WTC11 (cell line): ENCODE results near the gene PRR23E. TPM values are rescaled to one million over a fixed set of nuclear protein-coding genes. Genes with fewer than 3 reads are reported as not detected.

ENCODE experiments used
- ATAC-seq: fragments of 200-7000 bp; cut with Tn5 transposase; 2 replicates; pipeline ENCODE4 v1.10.0; 2021; ENCODE audit warnings: mild to moderate bottlenecking, moderate library complexity
- CTCF ChIA-PET: fragments of 300-600 bp; sonication (Branson Sonifier 250); formaldehyde crosslinking; loops from one replicate; lab custom pipeline; 2021; ENCODE audit warnings: antibody characterized with exemption; lab: Charles Lee
- POLR2A ChIA-PET: fragments of 350-600 bp; sonication (Branson Sonifier 250); formaldehyde crosslinking; loops from one replicate; lab custom pipeline; 2021; ENCODE audit warnings: antibody characterized with exemption; lab: Charles Lee
- DNase-seq: peaks from one replicate; pipeline ENCODE4 v3.0.0; 2021; ENCODE audit warnings: low spot score
- H3K27ac Mint-ChIP-seq: 2 replicates; pipeline ENCODE4 v1.8.0; 2021; ENCODE audit warnings: mixed read lengths
- H3K27me3 Mint-ChIP-seq: 2 replicates; pipeline ENCODE4 v1.8.0; 2021; ENCODE audit warnings: low read depth, mild to moderate bottlenecking, moderate library complexity, mixed read lengths
- H3K36me3 Mint-ChIP-seq: 2 replicates; pipeline ENCODE4 v1.8.0; 2021; ENCODE audit warnings: mixed read lengths
- H3K4me1 Mint-ChIP-seq: 2 replicates; pipeline ENCODE4 v1.8.0; 2022; ENCODE audit warnings: mixed read lengths
- H3K4me3 Mint-ChIP-seq: 2 replicates; pipeline ENCODE4 v1.8.0; 2021; ENCODE audit warnings: mild to moderate bottlenecking, moderate library complexity, mixed read lengths
- H3K9me3 Mint-ChIP-seq: 2 replicates; pipeline ENCODE4 v1.8.0; 2021; ENCODE audit warnings: mixed read lengths
- AR ChIP-seq: fragments of 250-450 bp; sonication (Bioruptor Pico); IDR thresholded peaks from 2 replicates; pipeline ENCODE4 v1.9.0; 2021; ENCODE audit warnings: mild to moderate bottlenecking
- ATF2 ChIP-seq: sonication (generic); formaldehyde crosslinking; IDR thresholded peaks from 2 replicates; pipeline ENCODE4 v1.8.1; 2022; ENCODE audit warnings: low read depth, missing genetic modification reagents, borderline replicate concordance
- ATF6 ChIP-seq: sonication (generic); formaldehyde crosslinking; IDR thresholded peaks from 2 replicates; pipeline ENCODE4 v1.8.1; 2023; ENCODE audit warnings: mild to moderate bottlenecking, missing genetic modification reagents
- CDX4 ChIP-seq: fragments of 250-450 bp; sonication (Bioruptor Pico); IDR thresholded peaks from 2 replicates; pipeline ENCODE4 v1.9.0; 2021; ENCODE audit warnings: moderate library complexity, mild to moderate bottlenecking, inconsistent platforms, borderline replicate concordance
- E2F4 ChIP-seq: sonication (generic); formaldehyde crosslinking; IDR thresholded peaks from 2 replicates; pipeline ENCODE4 v1.8.1; 2022; ENCODE audit warnings: low read depth, mild to moderate bottlenecking, moderate library complexity, missing genetic modification reagents, borderline replicate concordance
- ELF4 ChIP-seq: sonication (generic); formaldehyde crosslinking; IDR thresholded peaks from 2 replicates; pipeline ENCODE4 v1.8.1; 2022; ENCODE audit warnings: low read depth, mild to moderate bottlenecking, moderate library complexity, missing genetic modification reagents
- ERG ChIP-seq: fragments of 250-450 bp; sonication (Bioruptor Pico); IDR thresholded peaks from 2 replicates; pipeline ENCODE4 v1.8.0; 2021; ENCODE audit warnings: mild to moderate bottlenecking
- FOXK1 ChIP-seq: sonication (generic); formaldehyde crosslinking; IDR thresholded peaks from 2 replicates; pipeline ENCODE4 v1.8.0; 2022; ENCODE audit warnings: mild to moderate bottlenecking, moderate library complexity, missing genetic modification reagents
- HMGXB4 ChIP-seq: sonication (generic); formaldehyde crosslinking; IDR thresholded peaks from 2 replicates; pipeline ENCODE4 v1.8.1; 2023; ENCODE audit warnings: mild to moderate bottlenecking, moderate library complexity, missing genetic modification reagents
- IRF1 ChIP-seq: sonication (generic); formaldehyde crosslinking; IDR thresholded peaks from 2 replicates; pipeline ENCODE4 v1.8.0; 2023; ENCODE audit warnings: missing genetic modification reagents
- MAX ChIP-seq: sonication (generic); formaldehyde crosslinking; IDR thresholded peaks from 2 replicates; pipeline ENCODE4 v1.8.0; 2022; ENCODE audit warnings: mild to moderate bottlenecking, missing genetic modification reagents
- MLX ChIP-seq: sonication (generic); formaldehyde crosslinking; IDR thresholded peaks from 2 replicates; pipeline ENCODE4 v1.8.1; 2023; ENCODE audit warnings: mild to moderate bottlenecking, missing genetic modification reagents, moderate library complexity
- MYBL2 ChIP-seq: sonication (generic); formaldehyde crosslinking; IDR thresholded peaks from 2 replicates; pipeline ENCODE4 v1.8.1; 2023; ENCODE audit warnings: mild to moderate bottlenecking, moderate library complexity, missing genetic modification reagents
- NR1H2 ChIP-seq: sonication (generic); formaldehyde crosslinking; IDR thresholded peaks from 2 replicates; pipeline ENCODE4 v1.9.0; 2021; ENCODE audit warnings: mild to moderate bottlenecking, moderate library complexity, missing genetic modification reagents
- NR2C2 ChIP-seq: sonication (generic); formaldehyde crosslinking; IDR thresholded peaks from 2 replicates; pipeline ENCODE4 v1.8.0; 2022; ENCODE audit warnings: mild to moderate bottlenecking, missing genetic modification reagents
- NR3C1 ChIP-seq: sonication (generic); formaldehyde crosslinking; conservative IDR thresholded peaks from 2 replicates; pipeline ENCODE4 v1.8.1; 2023; ENCODE audit warnings: low read depth, mild to moderate bottlenecking, missing genetic modification reagents
- SOX15 ChIP-seq: fragments of 250-450 bp; sonication (Bioruptor Pico); IDR thresholded peaks from 2 replicates; pipeline ENCODE4 v1.9.0; 2021; ENCODE audit warnings: mild to moderate bottlenecking
- TEAD1 ChIP-seq: sonication (generic); formaldehyde crosslinking; IDR thresholded peaks from 2 replicates; pipeline ENCODE4 v1.8.0; 2022; ENCODE audit warnings: mild to moderate bottlenecking, missing genetic modification reagents
- TEAD4 ChIP-seq: sonication (generic); formaldehyde crosslinking; IDR thresholded peaks from 2 replicates; pipeline ENCODE4 v1.8.0; 2022; ENCODE audit warnings: mild to moderate bottlenecking, missing genetic modification reagents
- ZBTB21 ChIP-seq: sonication (generic); formaldehyde crosslinking; IDR thresholded peaks from 2 replicates; pipeline ENCODE4 v1.8.1; 2023; ENCODE audit warnings: mild to moderate bottlenecking, missing genetic modification reagents, borderline replicate concordance
- ZNF263 ChIP-seq: sonication (generic); formaldehyde crosslinking; IDR thresholded peaks from 2 replicates; pipeline ENCODE4 v1.8.1; 2022; ENCODE audit warnings: low read depth, mild to moderate bottlenecking, moderate library complexity, missing genetic modification reagents
- ZNF317 ChIP-seq: sonication (generic); formaldehyde crosslinking; IDR thresholded peaks from 2 replicates; pipeline ENCODE4 v1.8.1; 2023; ENCODE audit warnings: low read depth, mild to moderate bottlenecking, moderate library complexity, missing genetic modification reagents, borderline replicate concordance
- total RNA-seq: library from RNA; stranded (reverse); gene quantifications from 3 replicates; pipeline ENCODE4 v1.2.3, GENCODE V29; 2021

PRR23E gene
- total RNA-seq, 1 experiment from 2014 or later, result not detected

- no peak for TF ChIP-seq E2F4 (CRISPR knock-in tag)
- TF ChIP-seq FOXK1 (CRISPR knock-in tag), result no peak
- TF ChIP-seq TEAD4 (CRISPR knock-in tag), result no peak
- no peak for TF ChIP-seq AR (CRISPR knock-in tag)
- TF ChIP-seq ZBTB21 (CRISPR knock-in tag), result no peak
- no peak for TF ChIP-seq TEAD1 (CRISPR knock-in tag)
- TF ChIP-seq IRF1 (CRISPR knock-in tag), result no peak
- TF ChIP-seq, all 79 proteins: peak for 0
These were observed 17.1 kb downstream of the PRR23E start (continued) for GRCh38 chr3:127209840-127210653.

- no peak overlapping the region for H3K27ac Mint-ChIP-seq
- ChIA-PET POLR2A (no interaction called here), CTCF (no interaction called here)
- peaks cover 13% of the 10 kb centered on the region for H3K4me1 Mint-ChIP-seq
- DNase-seq (no peak), ATAC-seq (no peak)
- H3K27me3 Mint-ChIP-seq, result no peaks in the 10 kb centered on the region; the same call in 1 of the 2 replicates
- H3K36me3 Mint-ChIP-seq, result no peaks in the 10 kb centered on the region
- H3K4me3 Mint-ChIP-seq, result no peak overlapping the region
- no peaks in the 10 kb centered on the region for H3K9me3 Mint-ChIP-seq
- TF ChIP-seq ZBTB21 (CRISPR knock-in tag), result no peak
- TF ChIP-seq MYBL2 (CRISPR knock-in tag), result no peak
- TF ChIP-seq CDX4 (CRISPR knock-in tag), result no peak
- TF ChIP-seq ATF2 (CRISPR knock-in tag), result no peak
- no peak for TF ChIP-seq MLX
- no peak for TF ChIP-seq SOX15
- no peak for TF ChIP-seq ELF4 (CRISPR knock-in tag)
- TF ChIP-seq ATF6 (CRISPR knock-in tag), result no peak
- TF ChIP-seq ZNF263 (CRISPR knock-in tag), result no peak
- no peak for TF ChIP-seq MAX
- TF ChIP-seq HMGXB4 (CRISPR knock-in tag), result no peak
- no peak for TF ChIP-seq NR2C2 (CRISPR knock-in tag)
- no peak for TF ChIP-seq ERG (CRISPR knock-in tag)
- no peak for TF ChIP-seq NR3C1
- no peak for TF ChIP-seq NR1H2 (CRISPR knock-in tag)
- no peak for TF ChIP-seq ZNF317 (CRISPR knock-in tag)
These were observed 17.7 kb downstream of the PRR23E start for GRCh38 chr3:127210654-127210943.
